T follicular helper cell (primary cell): ENCODE data around the gene BICD2.
"Not testable (repeated sequence)": the region's sequence is repeated elsewhere in the genome, so short reads cannot be mapped to it uniquely, and the experiment has no call there.

ENCODE experiments used
- DNase-seq: peaks from one replicate; pipeline ENCODE4 v3.0.0-alpha.2; 2020; ENCODE audit warnings: low read depth
- total RNA-seq, 2 experiments: gene quantifications; one replicate each; lab custom pipeline; 2026; lab: John Stamatoyannopoulos, UW

The BICD2 gene
- total RNA-seq, result 113 to 119 reads per million in 2 experiments

DNA sequence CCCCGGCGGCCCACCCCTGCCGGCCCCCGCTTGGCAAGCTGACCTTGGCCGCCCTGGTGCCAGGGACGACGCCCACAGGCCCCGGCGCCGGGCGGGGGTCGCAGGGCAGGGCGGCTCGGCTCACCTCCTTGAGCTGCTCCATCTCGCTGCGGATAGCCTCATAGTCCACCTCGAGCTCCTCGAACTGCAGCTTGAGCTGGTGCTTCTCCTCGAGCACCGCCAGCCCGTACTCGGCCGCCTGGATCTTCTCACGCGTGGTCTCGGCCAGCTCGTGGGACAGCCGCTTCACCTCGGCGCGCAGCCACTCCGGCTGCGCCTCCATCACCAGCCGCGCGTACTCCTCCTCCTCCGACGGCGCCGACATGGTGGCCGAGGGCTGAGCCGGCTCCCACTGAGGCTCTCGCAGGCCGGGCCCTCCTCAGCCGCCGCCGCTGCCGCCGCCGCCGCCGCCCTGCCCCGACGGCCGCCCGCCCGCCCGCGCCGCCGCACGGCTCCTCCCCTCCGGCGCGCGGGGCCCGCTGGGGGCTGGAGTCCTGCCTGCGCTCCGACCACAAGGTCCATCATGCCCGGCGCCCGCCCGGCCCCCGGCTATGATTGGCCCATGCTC, at the start of gene BICD2:
BICD2 (minus strand) TSS at position 453 of the 607 bp plus-strand sequence; CDS start at position 364, 89 bp downstream.
- no peak for DNase-seq

DNA sequence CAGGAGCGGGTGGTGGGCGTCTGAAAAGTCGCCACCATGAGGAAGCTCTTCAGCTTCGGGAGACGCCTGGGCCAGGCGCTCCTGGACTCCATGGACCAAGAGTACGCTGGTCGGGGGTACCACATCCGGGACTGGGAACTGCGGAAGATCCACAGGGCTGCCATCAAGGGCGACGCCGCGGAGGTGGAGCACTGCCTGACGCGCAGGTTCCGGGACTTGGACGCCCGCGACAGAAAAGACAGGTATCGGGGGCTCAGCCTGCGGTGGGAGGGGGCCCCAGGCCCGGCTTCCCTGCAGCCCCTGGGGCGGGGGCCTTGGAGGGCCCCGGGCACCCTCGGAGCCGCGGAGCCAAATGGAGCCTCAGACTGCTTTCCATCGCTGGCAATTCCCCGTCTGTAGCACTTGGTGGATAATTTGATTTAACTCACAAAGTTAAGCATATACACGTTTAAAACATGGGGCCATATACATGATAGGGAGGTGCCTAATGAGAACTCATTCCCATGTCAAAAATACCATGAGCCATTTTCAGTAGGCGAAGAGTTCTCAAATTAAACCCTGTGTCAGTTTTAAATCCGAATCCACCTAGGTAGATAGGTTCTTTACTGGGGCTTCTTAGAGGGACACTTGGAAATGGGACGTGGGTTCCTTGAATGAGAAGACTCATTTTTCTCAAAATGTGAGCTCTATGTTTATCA, 45.1 kb upstream of the BICD2 start:
- not testable (repeated sequence) for DNase-seq

DNA sequence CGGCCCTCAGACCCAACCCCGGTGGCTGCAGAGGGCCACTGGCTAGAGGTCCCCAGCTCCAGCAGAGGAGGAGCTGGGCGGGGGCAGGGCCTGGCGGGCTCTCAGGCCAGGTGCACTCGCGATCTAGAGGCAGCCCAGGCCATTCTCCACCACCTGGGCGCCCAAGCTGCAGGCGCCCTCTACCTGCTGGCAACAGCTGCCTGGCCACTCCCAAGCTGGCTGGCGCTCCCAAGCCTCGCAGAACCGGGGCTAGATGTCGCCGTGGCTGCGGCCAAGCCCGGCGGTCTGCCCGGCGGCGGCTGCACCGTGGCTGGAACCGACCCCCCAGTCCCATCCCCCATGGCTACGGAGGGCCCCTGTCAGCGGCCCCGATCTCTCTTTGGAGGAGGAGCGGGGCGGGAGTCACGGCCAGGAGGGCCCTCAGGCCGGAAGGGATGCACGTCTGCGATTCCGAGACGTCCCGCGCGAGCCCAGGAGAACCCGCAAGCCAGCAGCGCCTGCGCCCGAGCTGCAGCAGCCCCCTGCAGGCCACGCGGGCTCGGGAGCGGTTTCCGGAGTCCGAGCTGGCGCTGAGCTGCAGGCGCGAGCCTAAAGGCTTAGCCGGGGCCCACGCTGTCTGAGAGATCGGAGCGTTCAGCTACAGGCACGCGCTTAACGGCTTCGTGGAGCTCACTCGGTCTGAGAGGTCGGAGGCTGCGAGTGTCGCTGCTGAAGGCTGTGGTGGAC, 44.3 kb upstream of the BICD2 start:
- DNase-seq, result no peak

DNA sequence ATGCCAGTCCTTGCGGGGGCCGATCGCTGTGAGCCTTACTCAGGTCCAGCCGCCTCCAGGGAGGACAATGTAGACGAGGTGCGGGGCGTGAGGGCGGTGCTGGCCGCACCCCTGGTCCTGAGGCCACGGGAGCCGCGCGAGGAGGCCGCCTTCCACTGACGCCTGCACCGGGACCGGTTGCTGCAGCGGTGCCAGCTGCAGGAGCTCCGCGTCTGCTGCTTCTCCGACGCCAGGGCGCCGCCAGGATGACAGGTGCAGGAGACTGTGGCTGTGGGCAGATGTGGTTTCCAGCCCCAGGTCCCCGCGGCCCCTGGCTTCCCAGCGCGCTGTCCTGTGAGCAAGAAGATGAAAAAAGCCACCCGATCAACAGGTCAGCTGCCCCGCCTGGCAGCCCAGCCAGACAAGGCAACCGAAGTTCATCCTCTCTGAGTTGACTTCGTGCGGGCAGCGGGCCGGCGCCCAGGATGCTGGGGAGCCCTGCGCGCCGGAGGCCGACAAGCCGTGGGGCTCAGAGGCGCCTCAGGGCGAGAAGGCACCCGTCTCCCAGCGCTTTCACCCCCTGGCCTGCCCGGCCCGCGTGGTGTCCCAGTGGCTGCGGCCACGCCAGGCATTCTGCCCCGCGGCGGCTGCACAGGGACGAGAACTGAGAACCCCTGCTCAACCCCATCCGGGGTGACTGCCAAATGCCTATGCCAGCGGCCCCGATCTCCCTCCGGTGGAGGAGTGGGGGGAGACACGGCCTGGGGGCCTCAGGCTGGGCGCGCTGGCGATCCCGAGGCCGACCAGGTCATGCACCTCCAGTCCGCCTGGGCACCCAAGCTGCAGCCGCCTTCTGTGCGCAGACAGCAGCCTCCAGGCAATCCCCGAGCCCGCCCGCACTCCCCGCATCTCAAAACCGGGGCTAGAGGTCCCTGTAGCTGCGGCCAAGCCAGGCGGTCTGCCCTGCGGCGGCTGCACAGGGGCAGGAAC, 43.4 kb upstream of the BICD2 start:
- no peak for DNase-seq

DNA sequence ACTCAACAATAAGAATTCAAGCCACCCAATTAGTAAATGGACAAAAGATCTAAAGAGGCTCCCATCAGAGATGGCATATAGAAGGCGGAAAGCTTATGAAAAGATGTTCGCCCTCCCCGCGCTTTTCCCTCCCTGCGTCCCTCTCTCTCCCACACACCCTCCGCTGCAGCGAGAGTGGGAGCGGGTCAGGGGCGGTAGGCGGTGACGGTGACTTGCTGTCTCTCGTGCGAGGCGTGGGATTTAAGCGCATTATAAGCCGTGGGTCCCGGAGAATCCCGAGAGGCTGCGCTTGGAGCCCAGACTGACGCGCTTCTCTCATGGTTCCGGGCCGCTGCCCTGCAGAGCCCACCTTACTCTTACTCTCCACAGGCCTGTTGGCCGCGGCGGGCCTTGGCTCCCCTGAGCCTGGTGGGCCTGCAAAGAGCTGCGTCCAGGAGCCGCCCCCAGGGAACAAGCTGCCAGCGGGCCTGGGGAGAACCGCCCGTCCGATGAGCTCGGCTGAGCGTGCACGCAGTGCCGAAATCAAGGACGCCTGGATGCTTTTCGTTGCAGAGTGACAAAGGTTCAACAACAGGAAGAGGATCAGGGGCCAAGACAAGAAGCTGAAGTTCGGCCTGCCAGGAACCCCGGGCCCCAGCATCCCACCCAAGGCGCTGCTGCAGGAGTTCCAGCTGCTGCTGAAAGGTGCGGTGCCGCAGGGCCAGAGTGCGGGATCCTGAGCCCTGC, 42.6 kb upstream of the BICD2 start:
- DNase-seq, result no peak

DNA sequence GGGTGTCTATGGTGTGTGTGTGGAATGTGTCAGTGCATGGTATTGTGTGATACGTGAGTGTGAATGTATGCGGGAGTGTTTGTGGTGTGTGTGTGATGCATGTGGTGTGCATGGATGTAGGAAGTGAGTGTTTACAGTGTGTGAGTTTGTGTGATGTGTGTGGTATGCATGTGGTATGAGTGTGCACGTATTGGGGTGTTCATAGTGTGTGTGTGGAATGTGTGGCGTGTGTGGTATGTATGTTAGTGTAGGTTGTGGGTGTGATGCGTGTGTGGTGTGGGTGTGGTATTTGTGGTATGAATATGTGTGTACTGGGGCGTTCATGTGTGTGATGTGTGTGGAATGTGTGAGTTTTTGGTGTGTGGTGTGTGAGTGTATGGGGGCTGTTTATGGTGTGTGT, 40.1 kb upstream of the BICD2 start:
- no peak for DNase-seq

DNA sequence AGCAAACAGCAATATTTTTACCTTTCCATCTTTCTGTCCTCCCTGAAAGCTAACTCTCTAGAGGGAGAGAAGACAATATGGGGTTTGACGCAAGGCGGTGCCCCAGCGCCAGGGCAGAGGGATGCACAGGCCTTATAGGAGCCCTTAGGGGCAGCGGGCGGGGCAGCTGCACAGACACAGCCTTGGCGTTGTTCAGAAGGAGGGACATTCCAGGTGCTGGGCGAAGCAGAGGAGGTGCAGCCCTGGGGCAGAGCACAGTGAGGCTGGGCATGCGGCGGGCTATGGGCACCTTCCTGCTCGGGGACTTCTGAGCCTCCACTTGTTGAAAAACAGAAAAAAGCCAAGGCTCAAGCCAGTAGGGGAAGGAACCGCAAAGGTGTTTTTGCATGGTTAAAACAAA, 33.7 kb upstream of the BICD2 start:
- DNase-seq, result no peak

DNA sequence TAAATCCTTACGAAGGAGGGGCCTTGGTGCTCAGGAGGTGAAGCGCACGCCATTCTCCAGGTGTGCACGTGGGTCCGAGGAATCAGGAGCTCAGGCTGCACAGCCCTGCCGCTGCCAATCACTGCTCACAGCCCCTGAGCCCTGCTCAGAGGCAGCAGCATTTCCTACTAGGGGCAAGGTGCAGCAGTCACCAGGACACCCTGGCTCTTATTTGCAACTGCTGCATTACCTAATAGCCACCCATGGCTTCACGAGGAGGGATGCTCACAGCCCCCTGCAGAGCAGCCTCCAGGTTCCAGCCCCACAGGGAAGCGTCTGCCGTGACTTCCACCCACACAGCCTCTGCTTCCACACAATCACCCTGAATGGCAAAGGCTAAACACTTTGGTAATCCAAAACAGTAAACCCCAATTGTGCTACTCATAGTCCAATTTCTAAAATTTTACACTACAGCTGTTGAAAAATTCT, 31.7 kb upstream of the BICD2 start:
- not testable (repeated sequence) for DNase-seq

DNA sequence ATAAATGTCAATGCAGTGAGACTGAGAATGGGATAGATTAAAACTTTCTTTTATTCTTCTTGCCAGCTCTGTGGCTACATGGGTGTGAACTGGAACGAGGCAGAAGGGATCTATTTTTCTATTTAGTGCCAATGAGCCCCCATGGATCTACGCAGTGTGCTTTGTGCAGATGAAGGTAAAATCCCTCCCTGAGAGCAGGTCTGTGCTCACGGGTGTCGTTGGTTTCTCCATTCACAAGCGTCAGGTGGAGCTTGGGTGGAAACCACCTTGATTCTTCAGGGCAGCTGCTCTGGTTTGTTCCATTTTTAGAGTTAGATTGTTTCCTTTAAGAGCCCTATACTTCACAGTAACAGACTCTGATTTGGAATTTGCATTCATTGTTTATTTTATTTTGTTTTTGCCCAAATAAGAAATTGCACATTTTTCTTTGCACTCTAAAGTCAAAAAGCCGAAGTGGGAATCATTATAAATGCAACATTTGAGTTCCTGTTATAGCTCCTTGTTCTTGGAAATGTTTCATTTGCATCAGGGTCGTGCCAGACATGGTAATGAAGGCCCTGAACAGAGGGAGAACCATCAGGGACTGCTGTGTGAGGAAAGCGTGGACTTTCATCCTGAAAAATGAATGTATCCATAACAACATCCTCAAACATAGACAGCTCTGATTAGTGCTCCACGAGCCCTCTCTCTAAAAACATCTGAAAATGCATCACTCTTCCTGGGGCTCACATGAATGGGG, 31.1 kb upstream of the BICD2 start:
- DNase-seq, result no peak

DNA sequence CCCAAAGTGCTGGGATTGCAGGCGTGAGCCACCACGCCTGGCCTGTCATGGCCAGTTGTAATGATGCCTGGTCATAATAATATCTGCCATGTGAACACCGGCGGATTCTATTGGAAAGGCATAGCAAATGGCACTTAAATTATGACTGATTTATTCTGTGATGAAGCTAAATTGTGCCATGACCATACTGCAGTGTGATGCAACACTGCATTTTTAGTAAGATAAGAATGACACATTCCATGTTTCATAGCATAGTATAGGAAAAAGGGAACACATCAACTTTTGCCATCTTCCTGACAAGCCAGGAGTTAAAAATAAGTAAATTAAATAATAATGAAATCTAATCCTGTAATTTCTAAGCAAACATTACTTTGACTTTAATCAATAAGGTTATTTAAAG, 30.4 kb upstream of the BICD2 start:
- no peak for DNase-seq

DNA sequence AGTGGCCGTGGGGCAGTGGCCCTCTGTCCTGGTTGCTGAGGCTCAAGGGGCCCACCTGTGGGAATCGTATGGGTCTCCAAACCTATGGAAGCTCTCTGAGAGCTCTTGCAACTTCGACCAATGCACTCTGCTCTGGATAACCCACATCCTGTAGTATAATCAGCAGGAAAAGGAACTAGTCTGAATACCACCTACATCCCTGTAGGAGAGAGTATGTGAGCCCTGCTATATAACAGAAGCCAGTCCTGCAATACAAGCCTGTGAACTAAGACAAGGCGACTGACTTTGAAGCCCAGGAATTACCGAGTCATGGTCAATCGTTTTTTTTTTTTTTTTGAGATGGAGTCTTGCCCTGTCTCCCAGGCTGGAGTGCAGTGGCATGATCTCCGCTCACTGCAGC, 29.8 kb upstream of the BICD2 start:
- no peak for DNase-seq

DNA sequence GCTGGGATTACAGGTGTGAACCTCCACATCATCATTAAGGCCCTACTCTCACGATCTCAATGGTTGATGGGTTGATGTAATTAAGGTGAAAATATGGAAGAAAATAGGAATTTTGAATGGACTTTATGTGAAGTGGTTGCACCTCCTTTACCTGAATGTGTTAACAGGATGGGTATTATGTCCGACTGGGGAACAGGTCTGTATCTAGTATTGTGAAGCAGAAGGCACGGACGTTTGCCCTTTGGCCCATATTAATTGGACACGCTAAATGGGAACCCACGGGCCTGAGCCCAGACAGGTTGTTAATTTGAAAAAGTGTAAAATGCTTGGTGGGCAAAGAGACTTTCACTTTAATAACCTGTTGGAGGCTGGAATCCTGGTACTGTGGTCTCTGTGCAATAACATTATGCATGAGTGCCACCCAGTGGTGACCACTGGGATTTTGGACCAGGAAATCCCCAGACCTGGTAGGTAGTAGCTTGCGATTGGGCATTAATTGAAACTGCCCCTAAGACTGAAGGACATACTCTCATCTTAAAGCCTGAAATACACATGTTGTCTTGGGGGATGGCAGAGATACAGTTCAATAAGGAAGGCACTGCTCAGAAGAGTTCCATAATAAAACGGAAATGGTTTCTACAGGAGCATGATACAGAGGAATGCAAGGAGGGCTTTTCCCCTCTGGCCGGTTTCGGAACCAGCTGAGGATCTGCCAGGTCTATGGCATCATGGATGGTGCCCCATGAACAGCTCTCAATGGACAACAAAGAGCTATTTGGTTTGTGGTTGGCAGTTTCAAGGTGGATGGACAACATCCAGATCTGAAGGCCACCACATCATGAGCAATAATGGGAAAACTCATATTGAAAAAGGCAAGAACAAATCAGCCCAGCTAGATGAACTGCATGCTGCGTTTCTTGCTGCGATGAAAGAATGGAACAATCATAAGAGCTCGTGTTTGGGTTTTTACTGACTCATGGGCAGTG, 26.2 kb upstream of the BICD2 start:
- peak; percentile 63 for DNase-seq

DNA sequence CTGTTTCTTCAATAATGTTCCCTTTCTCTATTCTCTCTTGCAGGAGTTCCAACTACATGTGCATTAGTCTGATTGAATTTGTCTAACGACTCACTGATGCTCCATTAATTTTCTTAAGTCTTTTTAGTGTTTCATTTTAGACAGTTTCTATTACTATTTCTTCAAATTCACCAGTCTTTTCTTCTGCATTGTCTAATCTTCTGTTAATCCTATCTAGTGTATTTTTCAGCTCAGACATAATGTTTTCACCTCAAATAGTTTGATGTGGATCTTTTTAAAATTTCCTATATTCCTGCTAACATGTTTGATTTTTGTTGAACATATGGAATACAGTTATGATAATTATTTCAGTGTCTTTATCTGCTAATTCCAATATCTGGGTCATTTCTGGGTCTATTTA, 21.7 kb upstream of the BICD2 start:
- DNase-seq, result no peak

DNA sequence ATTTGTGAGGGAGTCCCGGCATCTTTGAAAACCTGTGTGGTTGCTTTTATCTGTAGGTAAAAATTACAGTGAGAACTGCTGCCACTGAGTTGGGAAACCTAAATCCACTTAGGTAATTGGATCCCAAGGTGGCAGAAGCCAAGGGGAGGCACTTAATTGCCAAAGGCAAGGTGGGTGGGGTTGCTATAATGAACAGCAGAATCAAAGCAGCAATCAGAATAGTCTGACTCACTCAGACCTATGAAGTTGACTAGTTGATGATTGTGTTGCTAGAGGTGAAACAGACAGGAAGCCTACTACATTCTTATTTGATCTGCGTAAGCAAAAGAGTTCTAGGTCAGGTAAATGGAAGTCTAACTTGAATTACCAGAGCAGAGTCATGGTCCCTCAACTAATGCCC, 17.3 kb upstream of the BICD2 start:
- DNase-seq, result no peak

DNA sequence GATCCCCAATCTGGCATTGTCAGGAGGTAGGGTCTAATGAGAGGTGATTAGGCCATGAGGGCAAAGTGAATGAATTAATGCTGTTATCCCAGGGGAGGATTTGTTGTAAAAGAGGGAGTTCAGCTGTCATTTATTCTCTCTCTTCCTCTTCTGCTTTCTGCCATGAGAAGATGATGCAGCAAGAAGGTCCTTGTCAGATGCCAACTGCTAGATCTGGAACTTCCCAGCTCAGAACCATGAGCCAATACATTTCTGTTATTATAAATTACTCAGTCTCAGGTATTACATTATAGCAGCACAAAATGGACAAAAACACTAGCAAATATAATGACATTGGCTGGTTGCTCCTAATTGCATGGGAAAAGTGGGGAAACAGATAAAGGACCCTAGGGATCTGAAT, 15.6 kb upstream of the BICD2 start:
- DNase-seq, result no peak

DNA sequence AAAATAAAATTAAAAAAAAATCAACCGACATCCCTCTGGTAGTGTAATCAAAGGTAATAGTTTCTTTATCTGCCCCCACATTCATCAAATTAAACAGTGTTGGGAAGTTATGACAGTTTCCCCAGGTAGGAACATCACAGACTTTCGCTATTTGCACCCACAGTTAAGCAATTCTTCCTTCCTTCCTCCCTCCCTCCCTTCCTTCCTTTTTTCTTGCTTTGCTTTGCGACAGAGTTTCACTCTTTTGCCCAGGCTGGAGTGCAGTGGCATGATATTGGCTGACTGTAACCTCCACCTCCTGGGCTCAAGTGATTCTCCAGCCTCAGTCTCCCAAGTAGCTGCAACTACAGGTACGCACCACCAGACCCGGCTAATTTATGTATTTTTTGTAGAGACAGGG, 10.8 kb upstream of the BICD2 start:
- no peak for DNase-seq

DNA sequence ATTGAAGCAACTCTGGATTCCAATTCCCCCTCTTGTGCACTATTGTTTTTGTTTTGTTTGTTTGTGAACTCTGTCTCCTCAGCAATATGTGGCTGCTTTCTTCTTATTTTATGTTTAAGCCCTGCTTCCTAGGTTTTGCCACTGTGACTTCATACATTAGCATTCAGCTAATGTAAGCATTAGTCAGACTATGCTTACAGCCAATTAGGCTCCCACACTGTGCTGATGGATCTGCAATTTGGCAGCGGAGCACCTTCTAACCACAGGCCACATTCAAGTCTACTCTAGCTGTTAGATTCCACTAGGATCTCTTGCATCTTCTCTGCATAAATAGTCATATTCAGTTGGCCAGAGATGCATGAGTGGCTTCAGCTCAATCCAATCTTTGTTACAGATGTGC, 9.6 kb upstream of the BICD2 start:
- DNase-seq, result no peak

DNA sequence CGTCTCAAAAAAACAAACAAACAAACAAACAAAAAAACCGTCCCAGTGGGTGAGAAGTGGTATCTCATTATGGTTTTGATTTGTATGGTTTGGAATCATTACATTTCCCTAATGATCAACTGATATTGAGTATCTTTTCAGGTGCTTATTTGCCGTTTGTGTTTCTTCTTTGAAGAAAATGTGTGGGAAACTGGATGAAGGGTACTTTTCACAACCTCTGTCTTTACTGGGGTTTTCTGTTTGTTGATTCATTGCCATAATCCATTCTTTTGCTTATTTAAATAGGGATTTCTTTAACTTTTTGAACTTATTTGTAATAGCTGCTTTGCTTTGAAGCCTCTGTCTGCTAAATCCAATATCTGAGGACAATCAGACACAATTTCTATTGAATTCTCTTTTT, 9.2 kb upstream of the BICD2 start:
- no peak for DNase-seq

DNA sequence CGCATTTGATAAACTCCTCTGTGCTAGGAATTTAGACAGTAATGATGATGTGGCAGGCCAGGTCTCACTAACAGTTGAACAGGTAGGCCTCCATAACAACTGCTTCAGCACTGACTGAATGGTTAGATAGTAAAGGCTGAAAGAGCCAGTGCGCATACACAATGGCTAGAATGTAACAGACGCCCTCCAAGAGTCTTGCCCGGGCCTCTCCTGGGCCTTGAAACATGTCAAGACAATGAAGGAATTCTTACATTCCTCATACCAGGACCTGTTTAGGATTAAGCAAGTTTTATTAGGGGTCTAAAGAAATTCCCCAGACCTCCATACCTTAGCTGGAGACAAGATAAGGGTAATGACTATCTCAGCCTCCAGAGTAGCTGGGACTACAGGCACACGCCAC, 6.7 kb upstream of the BICD2 start:
- no peak for DNase-seq
